ENCODE measurements around the gene VMP1. TPM values are rescaled to one million over a fixed set of nuclear protein-coding genes. Genes with fewer than 3 reads are reported as not detected.

The VMP1 gene
- total RNA-seq, 1 donor from 2014 or later, result 50.8 TPM

GRCh38 chr17:59766491-59766890 is 59.0 kb downstream of the VMP1 start:
- H3K36me3 ChIP-seq, result peaks cover 27% of the 10 kb centered on the region
- H3K4me3 ChIP-seq, result no peak overlapping the region
- H3K9me3 ChIP-seq (replicated peaks), result no peaks in the 10 kb centered on the region
- no peaks in the 10 kb centered on the region for H3K27me3 ChIP-seq (ENCODE audit: low read depth)
- peak overlapping the region; percentile 50 for H3K27ac ChIP-seq (replicated peaks)
- DNase-seq, result no peak
- no peak for TF ChIP-seq CTCF (IDR thresholded peaks at IDR 0.05; ENCODE audit: borderline replicate concordance)
- intact Hi-C loops (cut with micrococcal nuclease), result no loop called here
- peaks cover 22% of the 10 kb centered on the region for H3K4me1 ChIP-seq

GRCh38 chr17:59767176-59767575 is 59.7 kb downstream of the VMP1 start:
- Histone ChIP-seq H3K27me3 (ENCODE audit: low read depth) (no peaks in the 10 kb centered on the region), H3K27ac (replicated peaks) (peak overlapping the region; percentile 50), H3K36me3 (peaks cover 27% of the 10 kb centered on the region), H3K4me3 (no peak overlapping the region), H3K4me1 (peaks cover 22% of the 10 kb centered on the region), H3K9me3 (replicated peaks) (no peaks in the 10 kb centered on the region)
- intact Hi-C loops (cut with micrococcal nuclease), result no loop called here
- DNase-seq, result no peak
- no peak for TF ChIP-seq CTCF (IDR thresholded peaks at IDR 0.05; ENCODE audit: borderline replicate concordance)

- Histone ChIP-seq H3K27me3 (ENCODE audit: low read depth) (no peaks in the 10 kb centered on the region), H3K9me3 (replicated peaks) (no peaks in the 10 kb centered on the region), H3K4me1 (peaks cover 18% of the 10 kb centered on the region), H3K36me3 (peaks cover 41% of the 10 kb centered on the region), H3K27ac (replicated peaks) (peak overlapping the region; percentile 4), H3K4me3 (no peak overlapping the region)
- TF ChIP-seq CTCF (IDR thresholded peaks at IDR 0.05; ENCODE audit: borderline replicate concordance), result no peak
- intact Hi-C loops (cut with micrococcal nuclease), result no loop called here
- no peak for DNase-seq
Measured at GRCh38 chr17:59769887-59770286, 62.4 kb downstream of the VMP1 start.

- no peak for TF ChIP-seq CTCF (IDR thresholded peaks at IDR 0.05; ENCODE audit: borderline replicate concordance)
- peaks cover 43% of the 10 kb centered on the region for H3K36me3 ChIP-seq
- peaks cover 18% of the 10 kb centered on the region for H3K4me1 ChIP-seq
- DNase-seq, result no peak
- H3K4me3 ChIP-seq, result no peak overlapping the region
- H3K27me3 ChIP-seq (ENCODE audit: low read depth), result no peaks in the 10 kb centered on the region
- H3K9me3 ChIP-seq (replicated peaks), result no peaks in the 10 kb centered on the region
- H3K27ac ChIP-seq (replicated peaks), result no peak overlapping the region
- intact Hi-C loops (cut with micrococcal nuclease), result no loop called here
Measured at GRCh38 chr17:59771093-59771492, 63.6 kb downstream of the VMP1 start.

- Histone ChIP-seq H3K9me3 (replicated peaks) (peaks cover 8% of the 10 kb centered on the region), H3K4me1 (no peaks in the 10 kb centered on the region), H3K27me3 (ENCODE audit: low read depth) (no peaks in the 10 kb centered on the region), H3K4me3 (no peak overlapping the region), H3K27ac (replicated peaks) (no peak overlapping the region), H3K36me3 (peaks cover 58% of the 10 kb centered on the region)
- DNase-seq, result no peak
- no peak for TF ChIP-seq CTCF (IDR thresholded peaks at IDR 0.05; ENCODE audit: borderline replicate concordance)
- intact Hi-C loops (cut with micrococcal nuclease), result no loop called here
Measured at GRCh38 chr17:59775786-59776350, 68.4 kb downstream of the VMP1 start.

All from left ventricle myocardium inferior (tissue), 1 donor.